Stimulated activated CD8-positive, alpha-beta memory T cell treated with anti-CD3 and anti-CD28 coated beads, Interleukin-12 subunit alpha, Interleukin-12 subunit beta, amount 100 ng/mL, for 1 hour (primary cell): ENCODE results near the gene NT5C2.

Source experiments
- DNase-seq: peaks from one replicate; pipeline ENCODE4 v3.0.0-alpha.2; 2020; ENCODE audit warnings: low read depth

NT5C2 gene

GRCh38 chr10:103120977-103121735, 71.9 kb downstream of the NT5C2 start:
- no peak for DNase-seq

GRCh38 chr10:103120546-103120945, 72.5 kb downstream of the NT5C2 start:
- DNase-seq = no peak

GRCh38 chr10:103117247-103117646, 75.8 kb downstream of the NT5C2 start:
- no peak for DNase-seq

- no peak for DNase-seq
Observed at GRCh38 chr10:103114876-103115275, 78.2 kb downstream of the NT5C2 start.

GRCh38 chr10:103111918-103112877, 80.9 kb downstream of the NT5C2 start:
- DNase-seq = no peak

GRCh38 chr10:103111031-103111917, 81.8 kb downstream of the NT5C2 start:
- no peak for DNase-seq

GRCh38 chr10:103110407-103110806, 82.7 kb downstream of the NT5C2 start:
- DNase-seq = no peak

- DNase-seq = no peak
Observed at GRCh38 chr10:103109821-103110220, 83.3 kb downstream of the NT5C2 start.

GRCh38 chr10:103106539-103106938, 86.5 kb downstream of the NT5C2 start:
- no peak for DNase-seq

- no peak for DNase-seq
Observed at GRCh38 chr10:103105462-103105861, 87.6 kb downstream of the NT5C2 start.

GRCh38 chr10:103104721-103105120, 88.4 kb downstream of the NT5C2 start:
- DNase-seq = no peak

GRCh38 chr10:103103989-103104388, 89.1 kb downstream of the NT5C2 start:
- DNase-seq = no peak

- DNase-seq = no peak
Observed at GRCh38 chr10:103102195-103102594, 90.9 kb downstream of the NT5C2 start.

- DNase-seq = no peak
Observed at GRCh38 chr10:103100620-103101019, 92.5 kb downstream of the NT5C2 start.

GRCh38 chr10:103098240-103098639, 94.8 kb downstream of the NT5C2 start:
- no peak for DNase-seq

- no peak for DNase-seq
Observed at GRCh38 chr10:103096130-103096529, 96.9 kb downstream of the NT5C2 start.

- no peak for DNase-seq
Observed at GRCh38 chr10:103095005-103095404, 98.1 kb downstream of the NT5C2 start.

GRCh38 chr10:103090911-103091310, 102.2 kb downstream of the NT5C2 start:
- no peak for DNase-seq

- DNase-seq = no peak
Observed at GRCh38 chr10:103089493-103089892, 103.6 kb downstream of the NT5C2 start.

GRCh38 chr10:103086799-103087198, 106.3 kb downstream of the NT5C2 start:
- DNase-seq = no peak

GRCh38 chr10:103086261-103086660, 106.8 kb downstream of the NT5C2 start:
- no peak for DNase-seq

GRCh38 chr10:103083977-103084320, 109.1 kb downstream of the NT5C2 start:
- no peak for DNase-seq
